T1000 (cell line): Measurements from ENCODE around the gene DENND4C.
A peak's percentile ranks its signal among the peaks of the same experiment; 100 is the strongest.
"Not testable (repeated sequence)": the region's sequence is repeated elsewhere in the genome, so short reads cannot be mapped to it uniquely, and the experiment has no call there.

Experiments used
- DNase-seq: peaks from one replicate; lab custom pipeline; 2025; ENCODE audit warnings: mixed read lengths; lab: John Stamatoyannopoulos, UW

DENND4C gene

GRCh38 chr9:19224563-19224962 is 5.9 kb upstream of the DENND4C start:
- no peak for DNase-seq

- peak; percentile 19 for DNase-seq
Measured at GRCh38 chr9:19229595-19230354, 718 bp upstream of the DENND4C start.

GRCh38 chr9:19231126-19231903 is 822 bp downstream of the DENND4C start:
- no peak for DNase-seq

- DNase-seq = no peak
Measured at GRCh38 chr9:19231904-19232822, 1.7 kb downstream of the DENND4C start.

- no peak for DNase-seq
Measured at GRCh38 chr9:19232823-19233194, 2.3 kb downstream of the DENND4C start.

- no peak for DNase-seq
Measured at GRCh38 chr9:19233344-19233743, 2.9 kb downstream of the DENND4C start.

- DNase-seq = no peak
Measured at GRCh38 chr9:19239955-19240354, 9.5 kb downstream of the DENND4C start.

GRCh38 chr9:19241728-19242127 is 11.2 kb downstream of the DENND4C start:
- no peak for DNase-seq

- no peak for DNase-seq
Measured at GRCh38 chr9:19243366-19244033, 13.0 kb downstream of the DENND4C start.

GRCh38 chr9:19246891-19247290 is 16.4 kb downstream of the DENND4C start:
- DNase-seq = no peak

- DNase-seq = no peak
Measured at GRCh38 chr9:19247420-19247819, 16.9 kb downstream of the DENND4C start.

- not testable (repeated sequence) for DNase-seq
Measured at GRCh38 chr9:19250346-19250745, 19.9 kb downstream of the DENND4C start.

- DNase-seq = not testable (repeated sequence)
Measured at GRCh38 chr9:19251203-19251602, 20.7 kb downstream of the DENND4C start.

GRCh38 chr9:19251622-19252021 is 21.1 kb downstream of the DENND4C start:
- not testable (repeated sequence) for DNase-seq

GRCh38 chr9:19252174-19252884 is 21.8 kb downstream of the DENND4C start:
- DNase-seq = no peak

GRCh38 chr9:19252885-19253219 is 22.4 kb downstream of the DENND4C start:
- no peak for DNase-seq

- no peak for DNase-seq
Measured at GRCh38 chr9:19255112-19255511, 24.6 kb downstream of the DENND4C start.

GRCh38 chr9:19255821-19256220 is 25.3 kb downstream of the DENND4C start:
- DNase-seq = no peak

GRCh38 chr9:19259665-19260255 is 29.3 kb downstream of the DENND4C start:
- DNase-seq = not testable (repeated sequence)

- DNase-seq = not testable (repeated sequence)
Measured at GRCh38 chr9:19265602-19266001, 35.1 kb downstream of the DENND4C start.
